A172 (cell line): Measurements from ENCODE around the gene F2RL2. TPM values are rescaled to one million over a fixed set of nuclear protein-coding genes. Genes with fewer than 3 reads are reported as not detected.

Source experiments
- DNase-seq: peaks from one replicate; pipeline ENCODE4 v3.0.0-alpha.2; 2015; ENCODE audit warnings: low spot score
- total RNA-seq: library from RNA; depleted of rRNA; stranded (reverse); fragments of >200 nt; shearing (Covaris generic); gene quantifications from 2 replicates; pipeline ENCODE4 v1.2.3, GENCODE V29; 2014; rRNA removed

Gene F2RL2
- 0.59 and 0.79 TPM in 2 replicates for total RNA-seq

GRCh38 chr5:76622973-76623596 lies at the start of gene F2RL2:
TSS of gene F2RL2 (minus strand) at chr5:76623403. CDS start at chr5:76623230, 173 bp downstream.
- DNase-seq, result peak; percentile 78

GRCh38 chr5:76672242-76672641 lies 49.0 kb upstream of the F2RL2 start:
- DNase-seq, result no peak

- DNase-seq, result no peak
These were observed 47.3 kb upstream of the F2RL2 start for GRCh38 chr5:76670508-76670907.

GRCh38 chr5:76669245-76669644 lies 46.0 kb upstream of the F2RL2 start:
- DNase-seq, result no peak

- DNase-seq, result no peak
These were observed 44.3 kb upstream of the F2RL2 start for GRCh38 chr5:76667495-76667894.

- DNase-seq, result no peak
These were observed 40.9 kb upstream of the F2RL2 start for GRCh38 chr5:76664079-76664478.

GRCh38 chr5:76663573-76663972 lies 40.4 kb upstream of the F2RL2 start:
- DNase-seq, result no peak

GRCh38 chr5:76662521-76662920 lies 39.3 kb upstream of the F2RL2 start:
- DNase-seq, result no peak

GRCh38 chr5:76660360-76660759 lies 37.2 kb upstream of the F2RL2 start:
- DNase-seq, result no peak

- no peak for DNase-seq
These were observed 34.6 kb upstream of the F2RL2 start for GRCh38 chr5:76657683-76658311.

GRCh38 chr5:76657091-76657490 lies 33.9 kb upstream of the F2RL2 start:
- DNase-seq, result no peak

- no peak for DNase-seq
These were observed 29.7 kb upstream of the F2RL2 start for GRCh38 chr5:76652809-76653414.

GRCh38 chr5:76649140-76649539 lies 25.9 kb upstream of the F2RL2 start:
- DNase-seq, result no peak

- no peak for DNase-seq
These were observed 20.2 kb upstream of the F2RL2 start for GRCh38 chr5:76643371-76643770.

GRCh38 chr5:76642390-76643040 lies 19.3 kb upstream of the F2RL2 start:
- DNase-seq, result no peak

GRCh38 chr5:76641514-76642120 lies 18.4 kb upstream of the F2RL2 start:
- peak; percentile 60 for DNase-seq

GRCh38 chr5:76638479-76638878 lies 15.3 kb upstream of the F2RL2 start:
- DNase-seq, result no peak

- no peak for DNase-seq
These were observed 14.3 kb upstream of the F2RL2 start for GRCh38 chr5:76637490-76637889.

- no peak for DNase-seq
These were observed 11.5 kb upstream of the F2RL2 start for GRCh38 chr5:76634661-76635060.

GRCh38 chr5:76626738-76627137 lies 3.5 kb upstream of the F2RL2 start:
- DNase-seq, result no peak

- DNase-seq, result no peak
These were observed 2.0 kb upstream of the F2RL2 start for GRCh38 chr5:76625087-76625815.

- DNase-seq, result no peak
These were observed 1.1 kb downstream of the F2RL2 start for GRCh38 chr5:76622076-76622475.
